NCI-H1436 treated with DMSO at 0.1 percent for 48 hours (cell line): ENCODE results near the gene AIG1.
"Not testable (repeated sequence)": the region's sequence is repeated elsewhere in the genome, so short reads cannot be mapped to it uniquely, and the experiment has no call there.

Experiments used
- DNase-seq: peaks from one replicate; lab custom pipeline; 2025; lab: John Stamatoyannopoulos, UW

Gene AIG1

DNA sequence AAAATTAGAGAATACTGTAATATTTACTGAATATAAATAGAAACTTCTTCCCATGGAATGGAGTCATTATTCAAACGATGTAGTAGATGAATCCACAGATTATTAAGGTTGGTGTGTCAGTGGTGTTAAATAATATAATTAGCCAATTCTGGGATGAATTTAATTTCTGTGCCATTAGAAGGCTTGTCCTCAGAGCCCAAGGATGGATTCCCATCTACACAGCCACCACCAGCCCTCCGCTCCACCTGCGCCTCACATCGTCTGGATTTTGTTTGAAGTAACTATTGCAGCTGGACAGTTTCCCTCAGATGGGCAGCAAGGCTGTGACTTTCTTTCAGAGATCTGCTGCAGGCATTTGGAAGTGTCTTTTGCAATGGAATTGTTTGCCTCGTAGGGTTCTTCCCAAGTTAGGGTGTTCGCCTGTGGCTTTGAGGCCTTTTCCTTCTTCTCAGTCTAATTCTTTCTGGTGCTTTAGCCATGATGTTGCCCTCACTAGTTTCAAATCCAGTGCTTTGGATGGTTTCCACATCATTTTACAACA lies 104.7 kb downstream of the AIG1 start:
- DNase-seq, result no peak

DNA sequence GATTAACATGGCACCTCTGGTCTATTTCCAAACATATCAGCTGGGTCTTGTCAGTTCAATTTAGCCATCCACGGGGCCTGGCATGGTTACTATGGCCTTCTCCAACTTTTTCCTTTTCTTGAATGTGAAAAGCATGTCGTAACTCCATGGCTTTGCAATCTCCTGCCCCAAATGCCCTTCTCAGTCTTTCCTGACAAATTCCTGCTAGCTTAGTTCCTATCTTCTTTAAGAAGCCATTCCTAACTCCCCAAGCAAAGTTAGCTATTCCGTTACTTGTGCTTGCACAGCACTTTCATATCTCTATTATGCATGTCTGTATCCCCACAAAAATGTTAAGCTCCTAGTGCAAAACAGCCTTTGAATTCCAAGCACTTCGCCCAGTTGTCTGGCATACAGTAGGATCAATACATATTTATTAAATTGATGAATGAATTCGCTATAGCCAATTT lies 105.6 kb downstream of the AIG1 start:
- DNase-seq, result no peak

- no peak for DNase-seq
Observed at GRCh38 chr6:143167224-143167623, 106.5 kb downstream of the AIG1 start.

DNA sequence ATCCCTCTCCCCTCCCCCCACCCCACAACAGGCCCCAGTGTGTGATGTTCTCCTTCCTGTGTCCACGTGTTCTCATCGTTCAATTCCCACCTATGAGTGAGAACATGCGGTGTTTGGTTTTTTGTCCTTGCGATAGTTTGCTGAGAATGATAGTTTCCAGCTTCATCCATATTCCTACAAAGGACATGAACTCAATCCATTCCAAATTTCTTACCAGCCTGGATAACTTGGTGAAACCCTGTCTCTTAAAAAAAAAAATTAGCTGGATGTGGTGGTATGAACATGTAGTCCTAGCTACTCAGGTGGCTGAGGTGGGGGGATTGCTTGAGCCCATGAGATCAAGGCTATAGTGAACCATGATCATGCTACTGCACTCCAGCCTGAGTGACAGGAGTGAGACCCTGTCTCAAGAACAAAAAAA lies 107.7 kb downstream of the AIG1 start:
- not testable (repeated sequence) for DNase-seq

GRCh38 chr6:143169440-143169839 lies 108.8 kb downstream of the AIG1 start:
- no peak for DNase-seq

DNA sequence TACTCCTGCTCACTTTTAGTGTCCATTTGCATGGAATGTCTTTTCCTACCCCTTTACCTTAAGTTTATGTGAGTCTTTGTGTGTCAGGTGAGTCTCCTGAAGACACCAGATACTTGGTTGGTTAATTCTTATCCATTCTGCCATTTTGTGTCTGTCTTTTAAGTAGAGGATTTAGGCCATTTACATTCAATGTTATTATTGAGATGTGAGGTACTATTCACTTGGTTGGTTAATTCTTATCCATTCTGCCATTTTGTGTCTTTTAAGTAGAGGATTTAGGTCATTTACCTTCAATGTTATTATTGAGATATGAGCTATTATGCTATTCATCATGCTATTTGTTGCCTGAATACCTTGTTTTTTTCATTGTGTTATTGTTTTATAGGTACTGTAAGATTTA lies 113.8 kb downstream of the AIG1 start:
- DNase-seq, result no peak

DNA sequence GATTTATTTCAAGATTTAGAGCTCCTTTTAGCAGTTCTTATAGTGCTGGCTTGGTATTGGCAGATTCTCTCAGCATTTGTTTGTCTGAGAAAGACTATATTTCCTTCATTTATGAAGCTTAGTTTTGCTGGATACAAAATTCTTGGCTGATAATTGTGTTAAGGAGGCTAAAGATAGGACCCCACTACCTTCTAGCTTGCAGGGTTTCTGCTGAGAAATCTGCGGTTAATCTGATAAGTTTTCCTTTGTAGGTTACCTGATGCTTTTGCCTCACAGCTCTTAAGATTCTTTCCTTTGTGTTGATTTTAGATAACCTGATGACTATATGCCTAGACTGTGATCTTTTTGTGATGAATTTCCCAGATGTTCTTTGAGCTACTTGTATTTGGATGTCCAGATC lies 114.3 kb downstream of the AIG1 start:
- no peak for DNase-seq

GRCh38 chr6:143176090-143177021 lies 115.7 kb downstream of the AIG1 start:
- no peak for DNase-seq

DNA sequence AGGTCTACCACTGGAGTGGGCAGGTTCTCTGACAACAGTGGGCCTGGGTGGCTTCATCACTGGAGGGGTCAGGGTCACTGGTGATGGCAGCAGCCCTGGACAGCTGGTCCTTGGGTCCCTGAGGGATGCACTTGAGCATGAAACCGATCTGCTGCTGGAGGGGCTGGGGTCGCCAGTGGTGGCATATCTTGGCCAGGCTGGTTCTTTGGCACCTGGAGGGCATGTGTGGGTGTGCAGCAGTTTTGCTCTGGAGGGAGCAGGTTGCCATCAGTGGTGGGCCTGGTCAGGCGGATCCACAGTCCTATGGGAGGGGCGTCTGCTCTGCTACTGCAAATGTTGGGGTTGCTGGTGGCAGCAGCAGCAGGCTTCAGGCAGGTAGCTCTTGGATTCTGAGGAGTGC lies 117.0 kb downstream of the AIG1 start:
- DNase-seq, result no peak

DNA sequence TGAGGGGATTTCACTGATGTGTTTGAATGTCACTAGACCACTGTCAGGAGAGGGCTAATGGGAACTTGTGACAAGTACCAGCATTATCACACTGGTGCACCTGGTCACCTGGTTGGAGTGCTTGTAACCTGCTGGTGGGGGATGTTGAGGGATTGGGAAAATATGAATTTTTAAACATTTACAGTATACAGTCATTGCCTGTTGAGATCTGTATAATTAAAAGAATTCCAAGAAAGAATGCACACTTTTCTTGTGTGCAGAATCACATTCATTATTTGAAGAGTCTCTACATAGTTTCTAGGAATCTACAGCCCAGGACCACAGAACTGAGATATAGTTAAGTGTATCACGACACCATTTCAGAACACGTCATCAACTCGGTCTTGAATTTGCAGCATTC lies 118.4 kb downstream of the AIG1 start:
- DNase-seq, result no peak

DNA sequence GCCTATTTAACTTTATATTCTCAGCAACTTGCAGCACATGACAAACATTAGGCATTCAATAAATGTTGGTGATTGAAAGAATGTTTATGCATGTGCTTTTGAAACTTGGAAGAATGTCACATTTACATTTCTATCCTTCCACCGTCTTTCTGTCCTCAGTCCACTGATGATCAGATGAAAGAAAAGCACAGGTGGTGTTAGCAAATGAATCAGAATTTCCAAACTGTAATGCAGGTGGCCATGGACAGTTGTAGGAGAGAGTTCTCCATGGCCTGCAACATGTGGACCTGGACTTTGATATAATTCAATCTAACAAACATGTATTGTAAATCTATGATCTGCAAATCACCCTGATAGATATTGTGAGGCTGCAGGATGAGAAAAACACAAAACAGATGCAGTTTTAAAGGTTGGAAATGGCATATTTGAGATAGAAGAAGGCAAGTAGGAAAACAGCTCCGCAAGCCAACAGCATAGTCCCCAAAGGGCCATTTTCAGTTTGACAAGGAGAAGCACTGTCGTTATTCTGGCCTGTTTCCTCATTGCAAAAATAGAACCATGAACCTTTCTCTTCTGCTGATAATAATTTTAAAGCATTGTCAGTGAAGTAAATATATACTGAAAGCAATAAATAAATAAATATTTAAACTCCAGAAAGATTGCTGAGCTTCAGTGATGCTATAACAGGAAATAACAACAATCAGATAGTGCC lies 119.4 kb downstream of the AIG1 start:
- DNase-seq, result no peak

DNA sequence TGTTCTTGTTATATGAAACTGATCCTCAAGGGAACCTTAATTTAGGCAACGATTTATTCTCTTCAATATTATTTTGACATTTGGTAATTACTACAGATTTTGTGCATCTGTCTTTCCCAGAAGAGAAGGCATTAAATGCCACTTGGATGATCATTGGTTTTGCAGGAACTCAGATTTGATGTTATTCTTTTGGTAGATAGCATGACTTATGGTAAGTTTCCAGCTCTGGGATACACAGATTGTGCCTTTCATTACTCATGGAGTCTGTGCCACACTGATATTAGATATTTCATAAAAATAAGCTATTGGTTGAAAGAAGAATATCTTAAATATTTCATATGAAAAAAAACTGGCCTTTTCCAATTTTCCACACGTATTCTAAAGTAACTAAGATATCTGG lies 120.1 kb downstream of the AIG1 start:
- no peak for DNase-seq

DNA sequence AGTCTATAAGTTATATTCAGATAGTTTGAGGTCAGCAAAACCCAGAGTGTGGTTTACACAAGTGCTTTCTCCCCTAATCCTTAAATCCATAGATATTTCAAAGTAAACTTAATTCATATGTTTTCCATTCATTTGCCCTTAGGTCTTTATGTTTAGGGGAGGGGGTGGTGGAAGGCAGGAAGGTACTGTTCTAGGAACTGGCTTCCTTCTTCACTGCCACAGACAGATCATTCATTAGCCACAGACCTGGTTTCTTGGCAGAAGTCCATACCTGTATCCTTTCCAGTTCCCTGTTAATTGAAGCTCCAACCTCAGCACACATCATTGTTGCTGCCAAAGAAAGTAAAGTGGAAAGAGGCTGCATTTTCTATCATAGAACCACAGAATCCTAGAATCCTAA lies 123.0 kb downstream of the AIG1 start:
- no peak for DNase-seq

GRCh38 chr6:143185288-143185687 lies 124.6 kb downstream of the AIG1 start:
- no peak for DNase-seq

DNA sequence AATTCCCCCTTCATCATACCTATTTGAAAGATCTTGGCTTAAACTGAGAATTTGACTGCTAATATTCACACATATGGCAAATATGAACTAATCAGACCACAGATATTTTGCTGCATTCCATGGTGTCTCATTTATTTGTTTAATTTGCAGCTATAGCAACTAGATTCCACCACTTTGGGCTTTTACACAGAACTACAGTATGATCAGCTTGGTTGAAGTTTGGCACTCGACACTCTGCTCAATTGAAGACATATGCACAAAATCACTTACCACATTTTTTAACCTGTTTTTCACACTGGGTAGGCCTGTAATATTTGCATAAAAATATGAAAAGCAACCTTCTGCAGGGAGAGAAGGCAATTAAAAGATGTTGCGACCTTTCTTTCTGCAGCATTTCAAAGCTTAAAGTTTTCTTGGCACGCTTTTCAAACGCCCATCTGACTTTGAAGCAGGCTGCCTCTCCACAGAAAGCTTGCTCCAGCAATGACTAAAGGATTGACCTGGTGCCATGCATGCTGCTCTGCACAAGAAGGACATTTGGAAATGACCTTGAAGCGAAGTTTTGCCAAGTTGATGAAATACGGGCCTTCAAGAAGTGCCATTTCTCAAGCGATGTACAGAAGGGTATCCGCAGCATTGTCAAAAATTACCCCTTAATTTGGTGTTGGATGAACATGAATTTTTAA lies 126.7 kb downstream of the AIG1 start:
- DNase-seq, result no peak

DNA sequence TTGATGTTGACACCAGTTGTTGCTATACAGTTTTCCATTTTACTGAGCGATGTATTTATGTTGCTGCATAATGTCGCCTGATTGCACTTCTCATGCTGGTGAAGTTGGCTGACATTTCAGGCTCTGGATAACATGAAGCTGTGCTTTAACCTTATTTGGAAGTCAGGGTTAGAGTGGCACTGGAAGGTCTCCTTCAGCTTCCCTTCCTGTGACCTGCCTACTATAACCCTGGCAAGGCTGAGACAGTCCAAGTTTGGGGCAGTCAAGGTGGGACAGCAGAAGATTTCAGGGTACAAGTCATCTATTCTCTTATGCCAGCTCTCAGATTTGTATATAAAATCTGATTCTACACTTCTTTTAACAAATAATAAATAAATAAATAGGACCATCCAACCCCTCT lies 127.6 kb downstream of the AIG1 start:
- no peak for DNase-seq

DNA sequence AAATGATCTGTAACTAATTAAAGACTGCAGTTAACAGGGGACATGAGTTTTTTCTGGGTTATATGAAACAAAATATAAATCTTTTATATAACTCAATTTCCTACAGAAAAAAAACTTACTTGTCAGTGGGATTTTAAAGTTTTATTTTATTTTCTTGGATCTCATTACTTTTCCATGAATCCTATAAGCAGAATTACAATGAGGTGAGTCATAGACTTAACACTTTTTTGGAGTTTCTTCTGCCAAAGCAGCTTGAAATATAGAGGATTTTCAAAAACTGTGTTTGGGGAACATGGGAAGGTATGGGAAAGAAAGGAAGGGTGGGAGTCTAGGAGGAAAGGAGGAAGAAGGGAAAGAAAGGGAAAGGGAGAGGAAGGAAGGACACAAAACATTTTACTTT lies 130.7 kb downstream of the AIG1 start:
- no peak for DNase-seq

- DNase-seq, result no peak
Observed at GRCh38 chr6:143192766-143193165, 132.1 kb downstream of the AIG1 start.

- no peak for DNase-seq
Observed at GRCh38 chr6:143193571-143194094, 132.9 kb downstream of the AIG1 start.

GRCh38 chr6:143194095-143194589 lies 133.5 kb downstream of the AIG1 start:
- no peak for DNase-seq

DNA sequence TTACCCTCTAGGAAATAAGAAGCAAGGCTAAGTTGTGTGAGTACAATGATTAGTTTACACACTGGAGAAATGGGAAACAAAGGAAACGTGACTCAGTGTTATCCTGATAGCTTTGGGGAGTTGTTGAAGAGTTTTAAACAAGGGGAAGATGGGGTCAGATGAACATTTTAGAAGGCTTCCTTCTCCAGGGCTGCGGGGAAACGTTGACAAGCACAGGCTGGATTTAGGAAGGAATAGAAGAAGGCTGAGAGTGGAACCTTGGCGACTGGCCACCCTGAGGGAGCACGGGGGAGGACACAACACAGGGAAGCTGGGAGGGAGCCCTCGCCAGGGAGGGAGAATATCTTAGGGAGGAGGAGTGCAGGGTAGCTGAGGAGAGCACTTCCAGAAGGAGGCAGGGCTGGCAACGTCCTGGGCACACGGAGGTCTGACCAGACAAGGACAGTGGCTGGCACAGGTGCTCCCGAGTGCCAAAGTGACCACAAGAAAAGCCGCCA lies 134.7 kb downstream of the AIG1 start:
- DNase-seq, result no peak
